ENCODE results near the gene GJC1. TPM values are rescaled to one million over a fixed set of nuclear protein-coding genes. Genes with fewer than 3 reads are reported as not detected.

The GJC1 gene
- polyA plus RNA-seq, 1 donor from 2014 or later, result 8.0 TPM

DNA sequence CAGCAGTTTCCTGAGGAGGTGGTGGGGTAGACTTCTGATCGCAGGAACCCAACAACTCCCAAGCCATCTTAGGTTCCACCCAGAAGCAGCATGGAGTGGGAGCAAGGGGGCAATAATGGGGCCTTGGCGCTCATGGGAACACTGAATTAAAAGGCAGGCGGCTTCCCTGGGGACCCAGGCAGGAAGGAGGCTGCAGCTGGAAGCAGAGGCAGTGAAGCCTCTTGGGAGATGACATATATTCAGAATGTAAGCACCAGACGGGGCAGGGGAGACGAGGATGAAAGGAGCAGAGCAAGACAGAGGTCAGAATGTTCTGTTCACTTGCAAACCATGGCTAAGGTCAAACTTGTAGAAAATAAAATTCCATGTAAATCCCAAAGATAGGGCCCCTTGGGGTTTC, 20.5 kb upstream of the GJC1 start:
- Histone ChIP-seq H3K9me3 (ENCODE audit: low read length) (no peaks in the 10 kb centered on the region), H3K4me3 (ENCODE audit: low read length) (no peak overlapping the region), H3K27me3 (ENCODE audit: insufficient read depth, low read depth, low read length) (no peaks in the 10 kb centered on the region), H3F3A (ENCODE audit: insufficient read depth, low read length, poor library complexity, severe bottlenecking) (no peaks in the 10 kb centered on the region), H4K20me1 (ENCODE audit: insufficient read depth) (no peaks in the 10 kb centered on the region), H2AFZ (ENCODE audit: low read depth, low read length) (no peak overlapping the region), H3K79me2 (replicated peaks; ENCODE audit: insufficient read depth, low read length) (no peaks in the 10 kb centered on the region), H3K36me3 (ENCODE audit: insufficient read depth, low read length) (peaks cover 13% of the 10 kb centered on the region), H3K9me2 (ENCODE audit: insufficient read depth, low read length) (no peaks in the 10 kb centered on the region), H3K4me2 (ENCODE audit: low read length) (no peak overlapping the region), H3K9ac (ENCODE audit: low read length) (no peak overlapping the region), H3K27ac (ENCODE audit: low read length) (no peak overlapping the region)
- TF ChIP-seq POLR2AphosphoS5 (IDR thresholded peaks at IDR 0.05), result no peak
- TF ChIP-seq SMC3 (conservative IDR thresholded peaks at IDR 0.05; ENCODE audit: poor library complexity), result no peak
- TF ChIP-seq, protein P1, sequence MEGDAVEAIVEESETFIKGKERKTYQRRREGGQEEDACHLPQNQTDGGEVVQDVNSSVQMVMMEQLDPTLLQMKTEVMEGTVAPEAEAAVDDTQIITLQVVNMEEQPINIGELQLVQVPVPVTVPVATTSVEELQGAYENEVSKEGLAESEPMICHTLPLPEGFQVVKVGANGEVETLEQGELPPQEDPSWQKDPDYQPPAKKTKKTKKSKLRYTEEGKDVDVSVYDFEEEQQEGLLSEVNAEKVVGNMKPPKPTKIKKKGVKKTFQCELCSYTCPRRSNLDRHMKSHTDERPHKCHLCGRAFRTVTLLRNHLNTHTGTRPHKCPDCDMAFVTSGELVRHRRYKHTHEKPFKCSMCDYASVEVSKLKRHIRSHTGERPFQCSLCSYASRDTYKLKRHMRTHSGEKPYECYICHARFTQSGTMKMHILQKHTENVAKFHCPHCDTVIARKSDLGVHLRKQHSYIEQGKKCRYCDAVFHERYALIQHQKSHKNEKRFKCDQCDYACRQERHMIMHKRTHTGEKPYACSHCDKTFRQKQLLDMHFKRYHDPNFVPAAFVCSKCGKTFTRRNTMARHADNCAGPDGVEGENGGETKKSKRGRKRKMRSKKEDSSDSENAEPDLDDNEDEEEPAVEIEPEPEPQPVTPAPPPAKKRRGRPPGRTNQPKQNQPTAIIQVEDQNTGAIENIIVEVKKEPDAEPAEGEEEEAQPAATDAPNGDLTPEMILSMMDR (IDR thresholded peaks at IDR 0.05; ENCODE audit: poor library complexity, severe bottlenecking), result no peak

DNA sequence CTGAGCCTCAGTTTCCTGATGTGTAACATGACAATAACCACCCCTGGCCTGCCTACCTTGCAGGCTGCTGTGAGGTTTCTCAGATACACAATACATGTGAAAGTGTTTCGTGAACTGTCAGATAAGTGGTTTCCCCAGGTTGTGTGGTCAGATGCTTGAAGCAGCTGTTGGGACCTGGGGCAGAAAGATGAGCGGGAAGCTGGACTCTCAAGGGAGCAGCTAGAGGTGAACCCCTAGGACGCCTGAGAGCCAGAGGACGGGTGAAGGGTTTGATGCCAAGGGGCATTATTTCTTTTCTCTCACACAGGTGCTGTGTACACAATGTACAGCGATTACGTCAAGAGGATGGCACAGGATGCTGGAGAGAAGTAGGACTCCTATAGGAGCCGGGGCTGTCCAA, 19.9 kb upstream of the GJC1 start:
- H3K27me3 ChIP-seq (ENCODE audit: insufficient read depth, low read depth, low read length), result no peaks in the 10 kb centered on the region
- TF ChIP-seq EZH2 (IDR thresholded peaks at IDR 0.05; ENCODE audit: borderline replicate concordance, insufficient read depth, low read length, poor library complexity, severe bottlenecking), result no peak
- TF ChIP-seq SMC3 (conservative IDR thresholded peaks at IDR 0.05; ENCODE audit: poor library complexity), result no peak
- TF ChIP-seq, protein P1 (IDR thresholded peaks at IDR 0.05; ENCODE audit: poor library complexity, severe bottlenecking), result no peak
- no peak for TF ChIP-seq POLR2AphosphoS5 (IDR thresholded peaks at IDR 0.05)
- TF ChIP-seq, protein P2, sequence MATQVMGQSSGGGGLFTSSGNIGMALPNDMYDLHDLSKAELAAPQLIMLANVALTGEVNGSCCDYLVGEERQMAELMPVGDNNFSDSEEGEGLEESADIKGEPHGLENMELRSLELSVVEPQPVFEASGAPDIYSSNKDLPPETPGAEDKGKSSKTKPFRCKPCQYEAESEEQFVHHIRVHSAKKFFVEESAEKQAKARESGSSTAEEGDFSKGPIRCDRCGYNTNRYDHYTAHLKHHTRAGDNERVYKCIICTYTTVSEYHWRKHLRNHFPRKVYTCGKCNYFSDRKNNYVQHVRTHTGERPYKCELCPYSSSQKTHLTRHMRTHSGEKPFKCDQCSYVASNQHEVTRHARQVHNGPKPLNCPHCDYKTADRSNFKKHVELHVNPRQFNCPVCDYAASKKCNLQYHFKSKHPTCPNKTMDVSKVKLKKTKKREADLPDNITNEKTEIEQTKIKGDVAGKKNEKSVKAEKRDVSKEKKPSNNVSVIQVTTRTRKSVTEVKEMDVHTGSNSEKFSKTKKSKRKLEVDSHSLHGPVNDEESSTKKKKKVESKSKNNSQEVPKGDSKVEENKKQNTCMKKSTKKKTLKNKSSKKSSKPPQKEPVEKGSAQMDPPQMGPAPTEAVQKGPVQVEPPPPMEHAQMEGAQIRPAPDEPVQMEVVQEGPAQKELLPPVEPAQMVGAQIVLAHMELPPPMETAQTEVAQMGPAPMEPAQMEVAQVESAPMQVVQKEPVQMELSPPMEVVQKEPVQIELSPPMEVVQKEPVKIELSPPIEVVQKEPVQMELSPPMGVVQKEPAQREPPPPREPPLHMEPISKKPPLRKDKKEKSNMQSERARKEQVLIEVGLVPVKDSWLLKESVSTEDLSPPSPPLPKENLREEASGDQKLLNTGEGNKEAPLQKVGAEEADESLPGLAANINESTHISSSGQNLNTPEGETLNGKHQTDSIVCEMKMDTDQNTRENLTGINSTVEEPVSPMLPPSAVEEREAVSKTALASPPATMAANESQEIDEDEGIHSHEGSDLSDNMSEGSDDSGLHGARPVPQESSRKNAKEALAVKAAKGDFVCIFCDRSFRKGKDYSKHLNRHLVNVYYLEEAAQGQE (IDR thresholded peaks at IDR 0.05; ENCODE audit: borderline replicate concordance), result no peak
- no peak for TF ChIP-seq MXI1 (conservative IDR thresholded peaks at IDR 0.05; ENCODE audit: poor library complexity, severe bottlenecking)
- no peak for TF ChIP-seq EP300 (conservative IDR thresholded peaks at IDR 0.05; ENCODE audit: poor library complexity, severe bottlenecking)
- no peak for TF ChIP-seq TAF1 (IDR thresholded peaks at IDR 0.05; ENCODE audit: low read depth)
- TF ChIP-seq RAD21 (conservative IDR thresholded peaks at IDR 0.05), result no peak
- H3K9me2 ChIP-seq (ENCODE audit: insufficient read depth, low read length), result no peaks in the 10 kb centered on the region
- H3K9me3 ChIP-seq (ENCODE audit: low read length), result no peaks in the 10 kb centered on the region
- H3K79me2 ChIP-seq (replicated peaks; ENCODE audit: insufficient read depth, low read length), result no peaks in the 10 kb centered on the region
- no peaks in the 10 kb centered on the region for H4K20me1 ChIP-seq (ENCODE audit: insufficient read depth)
- H3K36me3 ChIP-seq (ENCODE audit: insufficient read depth, low read length), result peaks cover 12% of the 10 kb centered on the region
- no peak overlapping the region for H3K27ac ChIP-seq (ENCODE audit: low read length)
- no peak overlapping the region for H2AFZ ChIP-seq (ENCODE audit: low read depth, low read length)
- no peak overlapping the region for H3K4me3 ChIP-seq (ENCODE audit: low read length)
- no peak overlapping the region for H3K4me2 ChIP-seq (ENCODE audit: low read length)
- no peaks in the 10 kb centered on the region for H3F3A ChIP-seq (ENCODE audit: insufficient read depth, low read length, poor library complexity, severe bottlenecking)
- H3K9ac ChIP-seq (ENCODE audit: low read length), result no peak overlapping the region
